22Rv1 (cell line): Measurements from ENCODE around the gene TRIM69.

Source experiments
- CTCF ChIP-seq: fragments of 450-650 bp; IDR thresholded peaks from 2 replicates; pipeline ENCODE4 v1.5.1; 2017; ENCODE audit warnings: mild to moderate bottlenecking
- ZFX ChIP-seq: fragments of 450-650 bp; IDR thresholded peaks from 2 replicates; pipeline ENCODE4 v1.6.1; 2017; ENCODE audit warnings: antibody characterized with exemption, borderline replicate concordance

GRCh38 chr15:44804298-44805046 lies 68.1 kb downstream of the TRIM69 start:
- TF ChIP-seq CTCF (no peak), ZFX (no peak)
